ENCODE measurements around the gene MED15. TPM values are rescaled to one million over a fixed set of nuclear protein-coding genes. Genes with fewer than 3 reads are reported as not detected.
A peak's percentile ranks its signal among the peaks of the same experiment; 100 is the strongest.

Gene MED15
- total RNA-seq, 2 experiments from 2014 or later = 141 to 182 TPM

- Mint-ChIP-seq H3K27ac (peak overlapping the region; percentile 1), H3K9me3 (no peaks in the 10 kb centered on the region), H3K4me1 (peaks cover 53% of the 10 kb centered on the region), H3K36me3 (ENCODE audit: low read depth) (peaks cover 50% of the 10 kb centered on the region), H3K27me3 (no peaks in the 10 kb centered on the region), H3K4me3 (no peak overlapping the region)
- ChIA-PET POLR2A (no interaction called here), CTCF (interaction anchor here (0.8 to 2.3 kb wide), 5 partner anchors 9 to 100 kb away, joined by 4 to 5 read pairs (median 4); no protein-coding TSS in a partner anchor)
- no peak for DNase-seq
Observed at GRCh38 chr22:20517841-20518592, 10.6 kb downstream of the MED15 start.

DNA sequence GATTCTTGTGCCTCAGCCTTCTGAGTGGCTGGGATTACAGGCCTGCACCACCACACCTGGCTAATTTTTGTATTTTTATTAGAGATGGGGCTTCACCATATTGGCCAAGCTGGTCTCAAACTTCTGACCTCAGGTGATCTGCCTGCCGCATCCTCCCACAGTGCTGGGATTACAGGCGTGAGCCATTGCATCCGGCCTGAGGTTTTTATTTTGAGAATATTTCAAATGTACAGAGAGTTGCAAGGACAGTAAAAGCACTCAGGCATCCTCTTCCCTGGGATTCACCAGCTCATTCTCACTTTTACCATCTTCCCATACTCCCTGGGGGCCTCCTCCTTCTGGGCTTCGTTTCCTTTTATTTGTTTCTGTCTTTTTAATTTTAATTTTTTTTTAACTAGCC is 12.1 kb downstream of the MED15 start:
- peaks cover 60% of the 10 kb centered on the region for H3K4me1 Mint-ChIP-seq
- H3K4me3 Mint-ChIP-seq = no peak overlapping the region
- ChIA-PET CTCF (interaction anchor here (0.6 to 2.3 kb wide), 4 partner anchors 14 to 1300 kb away, joined by 3 to 5 read pairs (median 4); no protein-coding TSS in a partner anchor), POLR2A (interaction anchor here (0.8 kb wide), 1 partner anchor 16 kb away, joined by 3 read pairs; no protein-coding TSS in a partner anchor)
- no peak for DNase-seq
- no peaks in the 10 kb centered on the region for H3K27me3 Mint-ChIP-seq
- H3K36me3 Mint-ChIP-seq (ENCODE audit: low read depth) = peaks cover 50% of the 10 kb centered on the region
- H3K9me3 Mint-ChIP-seq = no peaks in the 10 kb centered on the region
- H3K27ac Mint-ChIP-seq = no peak overlapping the region

DNA sequence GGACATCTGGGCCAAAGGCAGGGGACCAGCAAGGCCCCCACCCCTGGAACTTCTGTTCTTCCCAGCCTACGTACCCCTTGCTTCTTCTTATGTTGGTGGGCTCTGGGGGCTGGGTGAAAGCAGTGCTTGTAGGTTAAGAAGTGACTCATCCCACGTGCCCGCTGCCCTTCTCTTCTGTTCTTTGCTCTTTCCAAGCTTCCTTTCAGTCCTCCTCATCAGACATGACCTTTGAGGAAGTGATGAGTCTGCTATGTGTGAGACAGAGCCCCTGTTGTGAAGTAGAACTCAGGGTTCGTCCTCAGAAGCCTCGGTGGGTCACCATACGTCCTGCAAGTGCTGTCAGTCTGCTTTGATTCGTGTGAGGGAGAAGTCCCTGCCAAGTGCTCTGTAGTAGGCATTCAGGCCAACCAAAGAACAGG is 12.7 kb downstream of the MED15 start:
- CTCF ChIA-PET = interaction anchor here (1.2 to 1.5 kb wide), 2 partner anchors 13 to 44 kb away, joined by 4 read pairs; no protein-coding TSS in a partner anchor

DNA sequence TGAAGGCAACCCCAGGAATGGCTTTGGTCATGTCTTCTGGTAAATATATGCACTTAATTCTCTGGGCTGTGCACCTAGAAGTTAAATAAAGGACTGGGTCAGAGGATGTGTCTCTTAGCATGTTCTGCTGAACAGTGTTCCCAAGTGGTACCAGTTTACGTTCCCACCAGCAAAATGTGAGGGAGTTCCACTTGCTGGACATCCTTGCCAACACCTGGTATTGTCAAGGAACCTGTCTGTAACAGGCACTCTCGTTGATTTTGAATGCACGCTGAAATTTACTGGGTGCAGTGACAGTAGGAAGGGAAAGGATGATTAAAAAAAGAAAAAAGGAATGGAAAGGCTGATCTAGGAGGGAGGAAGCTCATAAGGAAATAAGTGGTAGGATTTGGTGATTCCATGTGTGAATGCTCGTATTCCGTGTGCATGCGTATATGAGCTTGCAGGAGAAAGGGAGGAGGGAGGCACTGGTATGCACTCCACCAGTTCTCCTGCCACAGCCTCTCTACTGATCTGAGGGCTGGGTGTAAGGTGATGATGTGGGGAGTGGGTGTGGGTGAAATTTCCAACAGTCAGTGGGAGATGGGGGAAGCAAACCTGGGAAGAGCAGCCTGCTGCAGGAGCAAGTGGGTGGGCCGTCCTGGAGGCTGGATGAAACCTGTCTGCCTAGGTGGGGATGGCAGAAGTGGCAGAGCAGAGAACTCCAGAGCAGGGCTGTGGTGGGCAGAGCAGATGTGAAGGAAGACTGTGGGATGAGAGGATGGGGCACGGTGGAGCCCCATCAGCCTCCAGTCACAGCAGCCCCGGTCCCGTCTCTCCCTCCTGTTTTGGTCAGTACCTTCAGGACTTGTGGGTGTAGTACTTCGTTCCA is 15.0 kb downstream of the MED15 start:
- H3K36me3 Mint-ChIP-seq (ENCODE audit: low read depth) = peaks cover 52% of the 10 kb centered on the region
- no peak overlapping the region for H3K4me3 Mint-ChIP-seq
- peak overlapping the region; percentile 74 for H3K27ac Mint-ChIP-seq
- no peak for DNase-seq
- ChIA-PET CTCF (no interaction called here), POLR2A (no interaction called here)
- peaks cover 61% of the 10 kb centered on the region for H3K4me1 Mint-ChIP-seq
- H3K9me3 Mint-ChIP-seq = no peaks in the 10 kb centered on the region
- H3K27me3 Mint-ChIP-seq = no peaks in the 10 kb centered on the region

More for the DNA sequence above, 12.7 kb downstream of the MED15 start:
- no peak for DNase-seq
- Mint-ChIP-seq H3K9me3 (no peaks in the 10 kb centered on the region), H3K4me1 (peaks cover 60% of the 10 kb centered on the region), H3K4me3 (no peak overlapping the region), H3K27me3 (no peaks in the 10 kb centered on the region), H3K27ac (no peak overlapping the region), H3K36me3 (ENCODE audit: low read depth) (peaks cover 50% of the 10 kb centered on the region)
- POLR2A ChIA-PET = no interaction called here

DNA sequence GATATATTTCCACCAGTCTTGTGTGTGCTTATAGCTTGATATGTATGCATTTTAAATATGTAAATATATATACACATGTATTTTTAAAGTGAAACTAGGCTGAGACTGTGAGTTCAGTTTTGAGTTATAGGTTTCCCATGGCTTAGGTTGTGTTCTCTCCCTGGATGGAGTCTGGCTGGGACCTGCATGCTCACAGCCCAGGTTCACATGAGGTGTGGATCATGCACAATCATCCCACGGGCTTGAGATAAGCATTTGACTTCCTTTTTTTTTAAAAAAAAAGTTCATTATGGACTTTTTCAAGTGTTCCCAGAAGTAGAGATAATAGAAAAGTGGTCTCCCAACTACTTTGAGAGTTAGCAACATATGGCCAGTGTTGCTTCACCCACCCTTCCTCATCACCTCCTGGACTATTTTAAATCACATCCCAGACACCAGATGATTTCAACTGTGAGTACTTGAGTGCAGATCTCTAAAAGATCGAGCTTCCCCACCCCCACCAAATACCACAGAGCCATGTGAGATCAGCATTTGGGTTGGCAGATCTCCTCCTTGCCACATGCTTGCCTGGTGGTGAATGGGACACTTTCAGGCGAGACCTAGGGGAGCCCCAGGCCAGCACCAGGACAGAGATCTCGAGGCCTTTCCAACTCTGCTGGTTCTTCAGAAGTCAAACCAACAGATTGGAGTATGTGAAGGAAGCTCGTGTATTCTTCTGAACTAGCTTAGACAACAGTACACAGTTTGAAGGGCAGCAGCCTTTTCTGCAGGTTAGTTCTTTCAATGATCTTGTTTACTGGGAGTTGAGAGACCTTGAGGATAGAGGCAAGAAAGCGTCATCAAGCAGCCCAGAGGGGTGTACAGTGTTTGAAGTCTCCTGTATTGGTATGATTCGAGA is 15.9 kb downstream of the MED15 start:
- peaks cover 57% of the 10 kb centered on the region for H3K36me3 Mint-ChIP-seq (ENCODE audit: low read depth)
- H3K27me3 Mint-ChIP-seq = no peaks in the 10 kb centered on the region
- ChIA-PET POLR2A (no interaction called here), CTCF (interaction anchor here (0.9 to 1.7 kb wide), 2 partner anchors 9 to 10 kb away, joined by 4 to 7 read pairs; no protein-coding TSS in a partner anchor)
- H3K27ac Mint-ChIP-seq = peak overlapping the region; percentile 80
- peaks cover 55% of the 10 kb centered on the region for H3K4me1 Mint-ChIP-seq
- no peaks in the 10 kb centered on the region for H3K9me3 Mint-ChIP-seq
- H3K4me3 Mint-ChIP-seq = no peak overlapping the region
- DNase-seq = peak; percentile 37

DNA sequence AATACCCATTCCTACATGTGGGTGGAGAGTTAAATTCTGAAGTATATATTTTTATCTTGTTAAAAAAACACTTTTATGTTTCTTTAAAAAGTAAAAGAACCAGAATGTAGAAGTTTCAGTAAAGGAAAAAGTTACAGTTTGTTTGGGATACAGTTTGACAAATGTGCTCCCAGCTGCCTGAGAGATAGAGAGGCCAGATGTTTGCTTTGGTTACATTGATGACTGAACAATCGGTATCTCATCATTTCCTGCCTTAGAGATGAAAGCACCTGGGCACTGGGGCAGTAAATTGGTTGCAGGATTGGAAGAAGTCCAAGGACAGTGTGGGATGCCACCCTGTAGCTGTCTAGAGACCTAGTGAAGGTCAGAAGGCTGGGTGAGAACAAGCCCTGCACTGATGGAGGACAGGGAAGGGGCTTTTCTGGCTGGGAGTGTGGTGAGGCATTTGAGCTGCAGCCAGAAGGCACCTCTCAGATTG is 16.6 kb downstream of the MED15 start:
- CTCF ChIA-PET = interaction anchor here (0.9 to 1.7 kb wide), 4 partner anchors 9 to 41 kb away, joined by 3 to 7 read pairs (median 4); no protein-coding TSS in a partner anchor
- Mint-ChIP-seq H3K4me3 (no peak overlapping the region), H3K36me3 (ENCODE audit: low read depth) (peaks cover 59% of the 10 kb centered on the region), H3K27ac (peak overlapping the region; percentile 89), H3K27me3 (no peaks in the 10 kb centered on the region), H3K4me1 (peaks cover 51% of the 10 kb centered on the region), H3K9me3 (no peaks in the 10 kb centered on the region)
- POLR2A ChIA-PET = no interaction called here
- peak; percentile 30 for DNase-seq

DNA sequence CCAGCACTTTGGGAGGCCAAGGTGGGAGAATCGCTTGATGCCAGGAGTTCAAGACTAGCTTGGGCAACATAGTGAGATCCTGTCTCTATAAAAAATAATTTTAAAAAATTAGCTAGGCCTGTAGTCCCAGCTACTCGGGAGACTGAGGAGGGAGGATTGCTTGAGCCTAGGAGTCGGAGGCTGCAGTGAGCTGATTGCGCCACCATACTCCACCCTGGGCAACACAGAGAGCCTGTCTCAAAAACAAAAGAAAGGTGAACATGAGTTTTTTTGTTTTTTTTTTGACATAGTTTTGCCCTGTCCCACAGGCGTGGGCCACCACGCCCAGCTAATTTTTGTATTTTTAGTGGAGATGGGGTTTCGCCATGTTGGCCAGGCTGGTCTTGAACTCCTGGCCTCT is 17.6 kb downstream of the MED15 start:
- Mint-ChIP-seq H3K27ac (peak overlapping the region; percentile 48), H3K4me1 (peaks cover 53% of the 10 kb centered on the region), H3K36me3 (ENCODE audit: low read depth) (peaks cover 55% of the 10 kb centered on the region), H3K9me3 (no peaks in the 10 kb centered on the region), H3K4me3 (no peak overlapping the region), H3K27me3 (no peaks in the 10 kb centered on the region)
- ChIA-PET CTCF (interaction anchor here (0.8 to 1.7 kb wide), 4 partner anchors 10 to 40 kb away, joined by 3 to 7 read pairs (median 4); no protein-coding TSS in a partner anchor), POLR2A (no interaction called here)
- no peak for DNase-seq

- H3K9me3 Mint-ChIP-seq = no peaks in the 10 kb centered on the region
- POLR2A ChIA-PET = no interaction called here
- peaks cover 57% of the 10 kb centered on the region for H3K4me1 Mint-ChIP-seq
Observed at GRCh38 chr22:20526305-20526627, 18.9 kb downstream of the MED15 start.

GRCh38 chr22:20526628-20527355 is 19.4 kb downstream of the MED15 start:
- no peaks in the 10 kb centered on the region for H3K27me3 Mint-ChIP-seq
- H3K27ac Mint-ChIP-seq = no peak overlapping the region
- H3K9me3 Mint-ChIP-seq = no peaks in the 10 kb centered on the region
- H3K4me1 Mint-ChIP-seq = peaks cover 62% of the 10 kb centered on the region
- ChIA-PET POLR2A (no interaction called here), CTCF (interaction anchor here (1.0 kb wide), 1 partner anchor 15 kb away, joined by 3 read pairs; no protein-coding TSS in a partner anchor)
- peaks cover 52% of the 10 kb centered on the region for H3K36me3 Mint-ChIP-seq (ENCODE audit: low read depth)
- DNase-seq = no peak
- H3K4me3 Mint-ChIP-seq = no peak overlapping the region

More at GRCh38 chr22:20526305-20526627, 18.9 kb downstream of the MED15 start:
- H3K27me3 Mint-ChIP-seq = no peaks in the 10 kb centered on the region
- peaks cover 53% of the 10 kb centered on the region for H3K36me3 Mint-ChIP-seq (ENCODE audit: low read depth)
- H3K27ac Mint-ChIP-seq = no peak overlapping the region
- no peak overlapping the region for H3K4me3 Mint-ChIP-seq
- no peak for DNase-seq
- CTCF ChIA-PET = interaction anchor here (0.5 kb wide), 1 partner anchor 40 kb away, joined by 4 read pairs; no protein-coding TSS in a partner anchor

DNA sequence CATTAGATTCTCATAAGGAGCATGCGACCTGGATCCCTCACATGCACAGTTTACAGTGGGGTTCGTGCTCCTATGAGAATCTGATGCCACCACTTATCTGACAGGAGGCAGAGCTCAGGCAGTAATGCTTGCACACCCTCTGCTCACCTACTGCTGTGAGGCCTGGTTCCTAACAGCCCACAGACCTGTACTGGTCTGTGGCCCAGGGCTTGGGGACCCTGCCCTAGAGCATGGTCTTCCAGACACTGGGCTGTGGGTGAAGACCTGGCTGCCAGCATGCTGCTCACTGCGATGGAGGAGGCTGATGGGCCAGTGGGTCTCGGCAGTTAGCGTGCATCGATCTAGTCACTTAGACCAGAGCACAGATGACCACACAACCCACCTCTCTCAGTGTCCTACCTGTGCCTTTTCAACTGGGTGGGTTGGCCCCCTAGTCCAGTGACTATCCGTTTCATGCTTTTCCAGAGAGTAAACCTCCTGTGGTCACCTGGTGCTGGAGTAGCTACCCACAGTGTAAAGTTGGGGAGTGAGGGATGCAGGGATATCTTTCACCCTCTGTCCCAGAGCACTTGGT is 21.1 kb downstream of the MED15 start:
- Mint-ChIP-seq H3K36me3 (ENCODE audit: low read depth) (peaks cover 45% of the 10 kb centered on the region), H3K9me3 (no peaks in the 10 kb centered on the region), H3K27ac (no peak overlapping the region), H3K27me3 (no peaks in the 10 kb centered on the region), H3K4me1 (peaks cover 60% of the 10 kb centered on the region), H3K4me3 (no peak overlapping the region)
- DNase-seq = no peak
- CTCF ChIA-PET = interaction anchor here (0.6 to 0.8 kb wide), 3 partner anchors 12 to 80 kb away, joined by 3 read pairs; no protein-coding TSS in a partner anchor
- POLR2A ChIA-PET = no interaction called here

DNA sequence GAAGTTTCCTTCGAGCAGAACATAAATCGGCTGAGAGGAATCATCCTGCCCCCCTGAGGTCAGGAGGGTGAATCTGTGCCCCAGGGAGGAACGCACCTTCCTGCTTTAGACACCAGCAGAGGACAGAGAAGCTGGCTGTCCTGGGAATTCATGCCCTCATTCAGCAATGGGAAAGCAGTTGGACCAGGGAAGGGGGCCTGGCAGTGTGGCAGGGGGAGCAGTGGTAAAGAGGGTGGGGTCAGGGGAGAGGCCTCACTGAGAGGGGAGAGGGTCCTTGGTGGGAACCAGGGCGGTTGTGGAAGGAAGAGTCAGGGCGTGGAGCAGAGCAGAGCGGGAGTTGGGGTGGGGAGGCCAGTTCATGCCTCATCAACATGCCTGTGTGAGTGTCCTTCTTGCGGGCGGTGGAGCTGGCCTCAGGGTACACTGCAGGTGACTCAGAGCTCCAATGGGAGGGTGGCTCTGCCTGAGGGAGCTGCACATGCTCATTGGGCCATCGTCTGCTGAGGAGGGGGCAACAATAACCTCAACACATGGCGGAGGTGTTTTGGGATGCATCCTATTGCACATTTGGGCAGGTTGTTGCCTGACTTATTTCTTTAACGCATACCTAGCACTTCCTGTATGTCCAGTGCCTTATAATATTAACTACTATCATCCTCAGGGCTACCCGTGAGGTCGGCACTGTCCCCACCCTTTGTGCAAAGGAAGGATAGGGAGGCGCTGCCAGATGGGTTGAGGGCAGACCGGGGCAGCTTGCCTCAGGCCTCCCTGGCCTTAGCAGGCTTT is 23.2 kb downstream of the MED15 start:
- DNase-seq = no peak
- no peaks in the 10 kb centered on the region for H3K27me3 Mint-ChIP-seq
- peak overlapping the region; percentile 54 for H3K27ac Mint-ChIP-seq
- peaks cover 56% of the 10 kb centered on the region for H3K4me1 Mint-ChIP-seq
- H3K4me3 Mint-ChIP-seq = no peak overlapping the region
- H3K36me3 Mint-ChIP-seq (ENCODE audit: low read depth) = peaks cover 45% of the 10 kb centered on the region
- CTCF ChIA-PET = no interaction called here
- POLR2A ChIA-PET = no interaction called here
- H3K9me3 Mint-ChIP-seq = no peaks in the 10 kb centered on the region
